AG04450 (cell line): ENCODE measurements around the gene OR6B2. TPM values are rescaled to one million over a fixed set of nuclear protein-coding genes. Genes with fewer than 3 reads are reported as not detected.

Experiments
- CTCF ChIA-PET: fragments of 300-600, 350-600 bp; formaldehyde crosslinking; extraction: SDS; loops from one replicate; lab custom pipeline; 2022; ENCODE audit warnings: antibody characterized with exemption, inconsistent platforms; lab: Charles Lee
- POLR2A ChIA-PET: fragments of 350-600 bp; formaldehyde crosslinking; extraction: SDS; loops from one replicate; lab custom pipeline; 2021; ENCODE audit warnings: antibody characterized with exemption, inconsistent platforms; lab: Yijun Ruan, JAX
- DNase-seq: peaks from one replicate; pipeline ENCODE4 v3.0.0-alpha.2; 2011; ENCODE audit warnings: low read depth, low spot score
- H3K27ac ChIP-seq: one replicate; pipeline ENCODE4 v1.5.1; 2012; ENCODE audit warnings: low read depth, low read length, control low read depth
- H3K27me3 ChIP-seq: one replicate; pipeline ENCODE4 v1.6.0; 2012; ENCODE audit warnings: low read length; ENCODE audit not compliant: control insufficient read depth, insufficient read depth
- H3K4me3 ChIP-seq: 2 replicates; pipeline ENCODE4 v1.5.1; 2011; ENCODE audit warnings: mild to moderate bottlenecking, low read depth, low read length, control low read depth
- H3K9me3 ChIP-seq: 2 replicates; pipeline ENCODE4 v1.5.1; 2012; ENCODE audit warnings: low read length; ENCODE audit not compliant: control insufficient read depth, insufficient read depth
- CTCF ChIP-seq: IDR thresholded peaks from 2 replicates; pipeline ENCODE4 v1.5.1; 2011; ENCODE audit warnings: low read depth, low read length, control low read depth, inconsistent platforms
- polyA minus RNA-seq: library from RNA; depleted of rRNA, polyadenylated mRNA; stranded (reverse); fragments of >200 nt; gene quantifications from 2 replicates; pipeline ENCODE4 v1.2.3, GENCODE V29; 2011; rRNA and poly(A)+ RNA removed
- polyA plus RNA-seq: library from polyadenylated mRNA; depleted of rRNA; stranded (reverse); fragments of >200 nt; gene quantifications from 2 replicates; pipeline ENCODE4 v1.2.3, GENCODE V29; 2011; rRNA removed

OR6B2 gene
- polyA plus RNA-seq (not detected in 2 replicates), polyA minus RNA-seq (not detected in 2 replicates)

GRCh38 chr2:240030379-240031094 is at the start of gene OR6B2:
Gene OR6B2, minus strand, starts transcription at chr2:240030429. Its CDS starts 0 bp downstream, at chr2:240030429.
- POLR2A ChIA-PET, result no interaction called here

GRCh38 chr2:240078631-240079030 is 48.4 kb upstream of the OR6B2 start:
- DNase-seq, result no peak
- POLR2A ChIA-PET, result no interaction called here
- no peak for TF ChIP-seq CTCF
- no peaks in the 10 kb centered on the region for H3K9me3 ChIP-seq
- H3K4me3 ChIP-seq, result no peak overlapping the region
- H3K27me3 ChIP-seq, result no peaks in the 10 kb centered on the region
- H3K27ac ChIP-seq, result no peak overlapping the region
- CTCF ChIA-PET, result interaction anchor here (1.7 kb wide), 1 partner anchor 18 kb away, joined by 8 read pairs; no protein-coding TSS in a partner anchor

More at GRCh38 chr2:240030379-240031094, at the start of gene OR6B2:
- CTCF ChIA-PET, result no interaction called here
- H3K9me3 ChIP-seq, result no peaks in the 10 kb centered on the region; the same call in 1 of the 2 replicates
- no peak within 1 kb of the TSS for H3K27ac ChIP-seq
- no peak for DNase-seq
- no peak within 1 kb of the TSS for H3K4me3 ChIP-seq
- peaks cover 13% of the 10 kb centered on the region for H3K27me3 ChIP-seq
- TF ChIP-seq CTCF, result no peak

- Histone ChIP-seq H3K4me3 (no peak overlapping the region), H3K27ac (no peak overlapping the region), H3K9me3 (no peaks in the 10 kb centered on the region), H3K27me3 (no peaks in the 10 kb centered on the region)
- DNase-seq, result no peak
- TF ChIP-seq CTCF, result no peak
- ChIA-PET POLR2A (no interaction called here), CTCF (interaction anchor here (1.7 kb wide), 1 partner anchor 17 kb away, joined by 8 read pairs; no protein-coding TSS in a partner anchor)
These were observed 47.2 kb upstream of the OR6B2 start for GRCh38 chr2:240077442-240077841.

- no peak overlapping the region for H3K4me3 ChIP-seq
- ChIA-PET POLR2A (no interaction called here), CTCF (interaction anchor here (1.0 to 1.4 kb wide), 2 partner anchors 14 kb away, joined by 3 to 6 read pairs; no protein-coding TSS in a partner anchor)
- no peaks in the 10 kb centered on the region for H3K9me3 ChIP-seq
- no peak for DNase-seq
- H3K27ac ChIP-seq, result no peak overlapping the region
- TF ChIP-seq CTCF, result no peak
- no peaks in the 10 kb centered on the region for H3K27me3 ChIP-seq
These were observed 44.3 kb upstream of the OR6B2 start for GRCh38 chr2:240074545-240074944.

GRCh38 chr2:240070907-240071306 is 40.7 kb upstream of the OR6B2 start:
- no peaks in the 10 kb centered on the region for H3K27me3 ChIP-seq
- POLR2A ChIA-PET, result no interaction called here
- H3K4me3 ChIP-seq, result no peak overlapping the region
- TF ChIP-seq CTCF, result no peak
- H3K9me3 ChIP-seq, result no peaks in the 10 kb centered on the region
- no peak overlapping the region for H3K27ac ChIP-seq
- DNase-seq, result no peak
- CTCF ChIA-PET, result interaction anchor here (1.9 to 4.0 kb wide), 2 partner anchors 10 to 79 kb away, joined by 4 to 18 read pairs; no protein-coding TSS in a partner anchor
